K562 (cell line): ENCODE data around the gene PRKAR1B. TPM values are rescaled to one million over a fixed set of nuclear protein-coding genes. Genes with fewer than 3 reads are reported as not detected.

Experiments
- ATAC-seq: fragments of 200-7000 bp; cut with Tn5 transposase; 3 replicates; pipeline ENCODE4 v1.9.1; 2020; ENCODE audit warnings: moderate library complexity
- BruUV-seq: library from RNA; stranded (reverse); fragments of 400-500 nt; replicated peaks from 2 replicates; lab custom pipeline; 2021; lab: Mats Ljungman, UMichigan
- CTCF ChIA-PET: fragments of 300-600 bp; formaldehyde crosslinking; extraction: SDS; loops from one replicate; lab custom pipeline; 2021; ENCODE audit warnings: low intra/inter-chr PET ratio; lab: Yijun Ruan, JAX
- POLR2A ChIA-PET: fragments of 300-600, 350-650 bp; sonication (Branson Sonifier 250); formaldehyde crosslinking; extraction: SDS; loops from one replicate; lab custom pipeline; 2021; ENCODE audit warnings: antibody characterized with exemption, inconsistent platforms; lab: Yijun Ruan, JAX
- DNase-seq, 4 experiments: peaks; one replicate each; pipeline versions ENCODE4 v3.0.0 to v3.0.0-alpha.2; 2011 to 2018; ENCODE audit warnings: low spot score in 3 of 4, mixed read lengths in 3 of 4; ENCODE audit errors: extremely low read depth in 1 of 4
- FAIRE-seq: peaks from 2 replicates; lab custom pipeline; 2011; peaks lifted over from hg19 to GRCh38; lab: Jason Lieb, UNC
- H2AFZ ChIP-seq: 2 replicates; pipeline ENCODE4 v1.6.0; 2011; ENCODE audit warnings: low read depth, low read length, control low read depth, inconsistent platforms
- H3K27ac ChIP-seq: fragments of 200-600 bp; 3 replicates; pipeline ENCODE4 v1.8.0; 2011; ENCODE audit warnings: low read depth, mild to moderate bottlenecking, control low read depth, inconsistent platforms, low read length, moderate library complexity, mixed read lengths; ENCODE audit errors: extremely low read depth
- H3K27me3 ChIP-seq, 2 experiments: fragments of 300-600 bp in 1 of 2; 2 replicates in 1 of 2; 3 replicates in 1 of 2; pipeline versions ENCODE4 v1.6.0 to v1.8.0; 2011; ENCODE audit warnings: inconsistent platforms in 2 of 2, low read length in 2 of 2, mild to moderate bottlenecking in 1 of 2, mixed read lengths in 1 of 2, moderate library complexity in 1 of 2; ENCODE audit not compliant: control insufficient read depth in 2 of 2, insufficient read depth in 2 of 2
- H3K36me3 ChIP-seq: fragments of 300-600 bp; 3 replicates; pipeline ENCODE4 v1.8.0; 2011; ENCODE audit warnings: mild to moderate bottlenecking, low read length, inconsistent platforms; ENCODE audit not compliant: control insufficient read depth, insufficient read depth
- H3K4me1 ChIP-seq, 2 experiments: fragments of 200-600 bp in 1 of 2; replicated peaks in 1 of 2; 2 replicates in 1 of 2; 3 replicates in 1 of 2; pipeline versions ENCODE4 v1.5.1 to v1.8.0; 2011; ENCODE audit warnings: inconsistent platforms in 2 of 2, low read length in 2 of 2, mild to moderate bottlenecking in 1 of 2, mixed read lengths in 1 of 2, moderate library complexity in 1 of 2; ENCODE audit not compliant: control insufficient read depth in 2 of 2, insufficient read depth in 2 of 2
- H3K4me2 ChIP-seq: 2 replicates; pipeline ENCODE4 v1.6.1; 2011; ENCODE audit warnings: low read length, control low read depth, inconsistent platforms, mixed read lengths; ENCODE audit not compliant: insufficient read depth
- H3K4me3 ChIP-seq: fragments of 200-600 bp; sonication (generic), shearing (Covaris generic); 2 replicates; pipeline ENCODE4 v1.5.1; 2016; ENCODE audit warnings: control low read depth, inconsistent platforms
- H3K79me2 ChIP-seq: fragments of 200-600 bp; 3 replicates; pipeline ENCODE4 v1.8.0; 2011; ENCODE audit warnings: low read length, inconsistent platforms; ENCODE audit not compliant: control insufficient read depth, insufficient read depth
- H3K9ac ChIP-seq, 2 experiments: 2 replicates each; pipeline versions ENCODE4 v1.6.0 to v1.6.1; 2011; ENCODE audit warnings: low read depth in 2 of 2, low read length in 2 of 2, control low read depth in 1 of 2, inconsistent platforms in 1 of 2, mild to moderate bottlenecking in 1 of 2, mixed read lengths in 1 of 2; ENCODE audit not compliant: insufficient read depth in 1 of 2
- H3K9me1 ChIP-seq: one replicate; pipeline ENCODE4 v1.6.0; 2011; ENCODE audit warnings: inconsistent platforms, mild to moderate bottlenecking, low read length, moderate library complexity; ENCODE audit not compliant: control insufficient read depth, insufficient read depth
- H3K9me3 ChIP-seq: replicated peaks from 2 replicates; pipeline ENCODE4 v1.5.1; 2011; ENCODE audit warnings: low read depth, low read length, inconsistent platforms; ENCODE audit not compliant: control insufficient read depth, insufficient read depth
- H4K20me1 ChIP-seq: replicated peaks from 2 replicates; pipeline ENCODE4 v1.6.1; 2011; ENCODE audit warnings: low read length, inconsistent platforms, mixed read lengths; ENCODE audit not compliant: control insufficient read depth, insufficient read depth
- KLF10 ChIP-seq: fragments of 250-450 bp; sonication (Bioruptor Pico); IDR thresholded peaks from 2 replicates; pipeline ENCODE4 v1.6.1; 2021; ENCODE audit warnings: matching md5 sums
- RBFOX2 ChIP-seq: fragments of 200-400 bp; formaldehyde crosslinking; IDR thresholded peaks from 2 replicates; pipeline ENCODE4 v1.6.1; 2017; ENCODE audit warnings: low read depth, mild to moderate bottlenecking, low read length, moderate library complexity
- WGBS: fragments of 100-300 bp; shearing (Covaris generic); methylation state at CpG from one replicate; pipeline ENCODE4 v1.1.6; 2016; ENCODE audit warnings: low coverage, mixed read lengths; ENCODE audit not compliant: insufficient coverage; ENCODE audit errors: missing lambda C conversion rate; 5-methylcytosine and 5-hydroxymethylcytosine counted together
- in situ Hi-C: fragments of 300-500 bp; cut with MboI; formaldehyde crosslinking; loops from 4 replicates; pipeline ENCODE4 v1.15.0; 2018; ENCODE audit warnings: inconsistent platforms, mixed read lengths
- intact Hi-C: fragments of 100-400 bp; cut with micrococcal nuclease; formaldehyde crosslinking; loops from 2 replicates; pipeline ENCODE4 v1.14.2; 2022
- polyA plus RNA-seq, 8 experiments: library from polyadenylated mRNA; depleted of rRNA in 4 of 8; stranded (reverse) in 5 of 8; unstranded in 3 of 8; fragments of >200 nt; fragmentation: Nextera tagmentation in 2 of 8; fragmentation: Illumina TruSeq in 1 of 8; extraction: Ambion mirVana in 2 of 8; extraction: Trizol in 1 of 8; gene quantifications; 2 replicates each; pipeline versions ENCODE4 v1.2.1 to v1.2.3, GENCODE V29; 2011 to 2014; ENCODE audit warnings: inconsistent platforms in 1 of 8, missing spikeins in 1 of 8
- total RNA-seq, 7 experiments: library from RNA; depleted of rRNA in 6 of 7; stranded (reverse); fragments of >200 nt in 6 of 7; fragmentation: Illumina TruSeq in 2 of 7; extraction: Trizol in 2 of 7; gene quantifications; 2 replicates each; pipeline versions ENCODE4 v1.2.1 to v1.2.3, GENCODE V29; 2011 to 2021; ENCODE audit warnings: low replicate concordance in 1 of 7

Gene PRKAR1B
- total and polyA plus RNA-seq, 9 of the 15 experiments (the other 6 are each of a cell fraction or from before 2014, with no cell fraction given), result 0.99 to 30.5 (median 12.7) TPM

- in situ Hi-C loops, result no loop called here
- Histone ChIP-seq H4K20me1 (no peaks in the 10 kb centered on the region), H2AFZ (no peak overlapping the region), H3K9ac (peak overlapping the region; percentile 70 to 75; a peak in 2 of 4 replicates), H3K27ac (no peak overlapping the region), H3K36me3 (peaks cover 23% of the 10 kb centered on the region), H3K9me1 (peaks cover 11% of the 10 kb centered on the region), H3K9me3 (peaks cover 6% of the 10 kb centered on the region; the same call in 1 of the 2 replicates), H3K4me1 (peaks cover 10 to 67% of the 10 kb centered on the region in 2 experiments), H3K4me3 (no peak overlapping the region), H3K79me2 (peaks cover 10% of the 10 kb centered on the region; the same call in 2 of the 3 replicates), H3K27me3 (no peaks in the 10 kb centered on the region), H3K4me2 (no peak overlapping the region)
- no peak for TF ChIP-seq KLF10 (CRISPR knock-in tag)
- 0 out of 2 replicates have a peak, but pooled peaks have one; percentile 23 for TF ChIP-seq RBFOX2
- DNase-seq (no peak), FAIRE-seq (no peak), ATAC-seq (no peak)
- CTCF ChIA-PET, result no interaction called here
- POLR2A ChIA-PET, result interaction anchor here (1.1 kb wide), 1 partner anchor 11 kb away, joined by 5 read pairs; no protein-coding TSS in a partner anchor
- intact Hi-C loops, result no loop called here
- BruUV-seq, result no TSS peak
- 86% methylated on average over 27 of the region's 34 CpGs for WGBS
These were observed 133.6 kb downstream of the PRKAR1B start for GRCh38 chr7:593324-594115.
